Measurements from ENCODE around the gene AUTS2. TPM values are rescaled to one million over a fixed set of nuclear protein-coding genes. Genes with fewer than 3 reads are reported as not detected.

Gene AUTS2
- total RNA-seq, 1 experiment from 2014 or later, result 42.1 TPM

DNA sequence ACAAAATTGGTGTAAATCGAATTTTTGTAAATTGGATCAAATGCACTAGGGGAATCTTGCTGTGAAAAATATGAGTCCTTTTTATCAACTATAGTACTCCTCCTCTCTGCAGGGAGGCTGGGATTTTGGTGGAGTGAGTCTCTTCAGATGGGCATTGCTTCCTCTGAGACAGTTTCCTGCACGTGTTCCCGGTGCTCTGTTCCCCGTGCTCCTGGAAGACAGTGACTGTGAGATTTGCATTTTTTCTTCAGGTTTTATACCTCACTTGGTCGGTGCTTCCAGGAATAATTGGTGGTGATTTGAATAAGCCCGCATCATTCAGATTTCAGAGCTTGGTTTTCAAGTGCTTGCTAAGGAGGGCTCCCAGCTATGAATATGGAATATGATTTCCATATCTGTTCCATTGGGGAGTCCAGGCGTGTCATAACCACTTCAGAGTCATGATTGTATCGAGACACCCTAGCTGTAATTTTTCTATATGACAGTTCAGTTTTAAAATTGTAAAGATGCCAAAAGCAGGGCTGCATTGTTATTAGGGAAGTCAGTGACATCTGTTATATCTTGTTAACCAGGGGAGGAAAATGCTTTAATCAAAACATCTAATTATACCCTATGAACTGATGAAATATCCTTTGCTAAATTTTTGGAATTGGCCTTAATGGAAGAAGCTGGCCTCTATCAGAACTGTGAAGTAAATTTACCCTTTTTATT is 12.3 kb downstream of the AUTS2 start:
- ChIA-PET POLR2A (ENCODE audit: low non-redundant PET) (no interaction called here), CTCF (no interaction called here)
- peaks cover 27% of the 10 kb centered on the region for H3K4me1 ChIP-seq (ENCODE audit: insufficient read depth, low read length, poor library complexity, severe bottlenecking)
- H3K36me3 ChIP-seq (ENCODE audit: insufficient read depth, low read length, poor library complexity, severe bottlenecking), result no peaks in the 10 kb centered on the region
- TF ChIP-seq, protein P1, sequence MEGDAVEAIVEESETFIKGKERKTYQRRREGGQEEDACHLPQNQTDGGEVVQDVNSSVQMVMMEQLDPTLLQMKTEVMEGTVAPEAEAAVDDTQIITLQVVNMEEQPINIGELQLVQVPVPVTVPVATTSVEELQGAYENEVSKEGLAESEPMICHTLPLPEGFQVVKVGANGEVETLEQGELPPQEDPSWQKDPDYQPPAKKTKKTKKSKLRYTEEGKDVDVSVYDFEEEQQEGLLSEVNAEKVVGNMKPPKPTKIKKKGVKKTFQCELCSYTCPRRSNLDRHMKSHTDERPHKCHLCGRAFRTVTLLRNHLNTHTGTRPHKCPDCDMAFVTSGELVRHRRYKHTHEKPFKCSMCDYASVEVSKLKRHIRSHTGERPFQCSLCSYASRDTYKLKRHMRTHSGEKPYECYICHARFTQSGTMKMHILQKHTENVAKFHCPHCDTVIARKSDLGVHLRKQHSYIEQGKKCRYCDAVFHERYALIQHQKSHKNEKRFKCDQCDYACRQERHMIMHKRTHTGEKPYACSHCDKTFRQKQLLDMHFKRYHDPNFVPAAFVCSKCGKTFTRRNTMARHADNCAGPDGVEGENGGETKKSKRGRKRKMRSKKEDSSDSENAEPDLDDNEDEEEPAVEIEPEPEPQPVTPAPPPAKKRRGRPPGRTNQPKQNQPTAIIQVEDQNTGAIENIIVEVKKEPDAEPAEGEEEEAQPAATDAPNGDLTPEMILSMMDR (conservative IDR thresholded peaks at IDR 0.05; ENCODE audit: low read depth, low read length), result no peak
- TF ChIP-seq EZH2 (IDR thresholded peaks at IDR 0.05; ENCODE audit: borderline replicate concordance, low read depth, low read length, poor library complexity, severe bottlenecking), result no peak
- no peaks in the 10 kb centered on the region for H3K27me3 ChIP-seq (replicated peaks; ENCODE audit: insufficient read depth, low read depth, low read length, poor library complexity)
- H3K27ac ChIP-seq (ENCODE audit: low read depth, low read length, poor library complexity, severe bottlenecking), result no peak overlapping the region
- DNase-seq (ENCODE audit: low spot score), result peak; percentile 50
- BruUV-seq (replicated peaks), result no TSS peak
- no peaks in the 10 kb centered on the region for H3K9me3 ChIP-seq (ENCODE audit: low read depth, low read length, poor library complexity, severe bottlenecking)
- intact Hi-C loops (cut with micrococcal nuclease; ENCODE audit: unreplicated experiment), result no loop called here
- H3K4me3 ChIP-seq (ENCODE audit: low read depth, low read length, poor library complexity, severe bottlenecking), result no peak overlapping the region

DNA sequence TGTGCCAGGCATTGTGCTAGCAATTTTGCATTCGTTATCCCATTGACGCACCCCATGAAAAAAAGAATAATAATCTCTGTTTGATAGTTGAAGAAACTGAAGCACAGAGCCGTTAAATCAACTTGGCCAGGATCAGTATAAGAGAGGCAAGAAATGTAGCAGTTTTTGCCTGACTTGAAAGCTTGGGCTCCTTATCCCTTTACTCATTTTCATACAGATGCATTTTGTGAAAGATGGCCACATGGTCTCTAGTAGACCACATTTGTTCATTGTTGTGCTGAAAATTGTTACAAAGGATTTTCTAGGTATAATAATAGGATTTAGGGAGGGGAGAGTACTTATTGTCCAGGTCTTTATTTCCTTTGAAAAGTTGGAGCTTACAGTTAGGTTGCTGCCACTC is 14.7 kb downstream of the AUTS2 start:
- Histone ChIP-seq H3K36me3 (ENCODE audit: insufficient read depth, low read length, poor library complexity, severe bottlenecking) (no peaks in the 10 kb centered on the region), H3K9me3 (ENCODE audit: low read depth, low read length, poor library complexity, severe bottlenecking) (no peaks in the 10 kb centered on the region), H3K27ac (ENCODE audit: low read depth, low read length, poor library complexity, severe bottlenecking) (no peak overlapping the region), H3K4me1 (ENCODE audit: insufficient read depth, low read length, poor library complexity, severe bottlenecking) (peaks cover 27% of the 10 kb centered on the region), H3K4me3 (ENCODE audit: low read depth, low read length, poor library complexity, severe bottlenecking) (no peak overlapping the region), H3K27me3 (replicated peaks; ENCODE audit: insufficient read depth, low read depth, low read length, poor library complexity) (no peaks in the 10 kb centered on the region)
- TF ChIP-seq, protein P1 (conservative IDR thresholded peaks at IDR 0.05; ENCODE audit: low read depth, low read length), result no peak
- no peak for TF ChIP-seq EZH2 (IDR thresholded peaks at IDR 0.05; ENCODE audit: borderline replicate concordance, low read depth, low read length, poor library complexity, severe bottlenecking)
- DNase-seq (ENCODE audit: low spot score), result no peak
- ChIA-PET POLR2A (ENCODE audit: low non-redundant PET) (no interaction called here), CTCF (no interaction called here)
- intact Hi-C loops (cut with micrococcal nuclease; ENCODE audit: unreplicated experiment), result no loop called here
- BruUV-seq (replicated peaks), result no TSS peak

DNA sequence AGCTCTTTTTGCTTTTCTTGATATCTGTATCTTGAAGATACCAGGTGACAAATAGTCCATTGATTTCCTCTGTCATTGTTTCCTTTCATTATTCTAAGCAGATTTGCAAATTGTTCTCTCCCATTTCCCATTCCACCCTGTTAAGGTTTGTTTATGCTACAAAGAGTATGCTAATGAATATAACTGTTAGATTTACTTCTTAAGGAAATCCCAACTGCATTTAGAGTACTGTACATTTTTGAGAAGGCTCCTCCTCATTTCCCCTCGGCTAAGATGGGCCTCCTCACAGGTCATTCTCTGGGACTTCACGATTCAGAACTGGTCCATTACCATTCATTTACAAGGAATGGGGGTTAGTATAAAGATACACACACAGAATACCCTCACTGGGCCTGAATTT is 15.6 kb downstream of the AUTS2 start:
- Histone ChIP-seq H3K9me3 (ENCODE audit: low read depth, low read length, poor library complexity, severe bottlenecking) (no peaks in the 10 kb centered on the region), H3K27me3 (replicated peaks; ENCODE audit: insufficient read depth, low read depth, low read length, poor library complexity) (no peaks in the 10 kb centered on the region), H3K27ac (ENCODE audit: low read depth, low read length, poor library complexity, severe bottlenecking) (no peak overlapping the region), H3K4me3 (ENCODE audit: low read depth, low read length, poor library complexity, severe bottlenecking) (no peak overlapping the region), H3K36me3 (ENCODE audit: insufficient read depth, low read length, poor library complexity, severe bottlenecking) (no peaks in the 10 kb centered on the region), H3K4me1 (ENCODE audit: insufficient read depth, low read length, poor library complexity, severe bottlenecking) (peaks cover 28% of the 10 kb centered on the region)
- CTCF ChIA-PET, result no interaction called here
- intact Hi-C loops (cut with micrococcal nuclease; ENCODE audit: unreplicated experiment), result no loop called here
- POLR2A ChIA-PET (ENCODE audit: low non-redundant PET), result no interaction called here
- no peak for TF ChIP-seq EZH2 (IDR thresholded peaks at IDR 0.05; ENCODE audit: borderline replicate concordance, low read depth, low read length, poor library complexity, severe bottlenecking)
- TF ChIP-seq, protein P1 (conservative IDR thresholded peaks at IDR 0.05; ENCODE audit: low read depth, low read length), result no peak
- BruUV-seq (replicated peaks), result no TSS peak
- no peak for DNase-seq (ENCODE audit: low spot score)

Data from A673 (cell line).